HEK293 (cell line): ENCODE results near the gene CHPT1.
A peak's percentile ranks its signal among the peaks of the same experiment; 100 is the strongest.

Source experiments
- CTCF ChIA-PET: fragments of 350-600 bp; formaldehyde crosslinking; extraction: SDS; loops from one replicate; lab custom pipeline; 2021; ENCODE audit warnings: antibody characterized with exemption; lab: Yijun Ruan, JAX
- POLR2A ChIA-PET: fragments of 300-600 bp; formaldehyde crosslinking; extraction: SDS; loops from one replicate; lab custom pipeline; 2020; ENCODE audit warnings: antibody characterized with exemption, inconsistent platforms; lab: Yijun Ruan, JAX
- H3K27ac ChIP-seq: fragments of 200-500 bp; sonication (Bioruptor generic); 2 replicates; pipeline ENCODE4 v1.5.1; 2014; ENCODE audit warnings: low read depth, low read length, control low read depth, inconsistent platforms; ENCODE audit errors: extremely low read depth
- H3K36me3 ChIP-seq, 2 experiments: fragments of 200-500 bp in 1 of 2; sonication (Bioruptor generic) in 1 of 2; 1 replicate in 1 of 2; 2 replicates in 1 of 2; pipeline ENCODE4 v1.5.1; 2014 to 2017; ENCODE audit warnings: inconsistent platforms in 2 of 2, low read length in 2 of 2; ENCODE audit not compliant: control insufficient read depth in 2 of 2, insufficient read depth in 1 of 2
- H3K4me1 ChIP-seq: fragments of 200-500 bp; sonication (Bioruptor generic); 2 replicates; pipeline ENCODE4 v1.5.1; 2014; ENCODE audit warnings: mild to moderate bottlenecking, low read length, inconsistent platforms; ENCODE audit not compliant: control insufficient read depth, insufficient read depth
- H3K4me3 ChIP-seq: 2 replicates; pipeline ENCODE4 v1.5.1; 2011; ENCODE audit warnings: low read depth, mild to moderate bottlenecking, control low read depth, low read length, moderate library complexity
- H3K9me3 ChIP-seq: fragments of 200-500 bp; sonication (Bioruptor generic); 2 replicates; pipeline ENCODE4 v1.5.1; 2014; ENCODE audit warnings: low read depth, low read length, inconsistent platforms; ENCODE audit not compliant: control insufficient read depth, insufficient read depth
- ATF2 ChIP-seq: fragments of 450-650 bp; formaldehyde crosslinking; IDR thresholded peaks from 2 replicates; pipeline ENCODE4 v1.5.1; 2016; ENCODE audit warnings: missing biosample characterization, missing genetic modification characterization, low read depth
- BCL11A ChIP-seq: fragments of 450-650 bp; formaldehyde crosslinking; IDR thresholded peaks from 2 replicates; pipeline ENCODE4 v1.5.1; 2016; ENCODE audit warnings: low read depth, missing biosample characterization, missing genetic modification characterization
- RBAK ChIP-seq: fragments of 450-650 bp; formaldehyde crosslinking; IDR thresholded peaks from 2 replicates; pipeline ENCODE4 v1.5.1; 2016; ENCODE audit warnings: missing biosample characterization, missing genetic modification characterization
- SP2 ChIP-seq: fragments of 450-650 bp; formaldehyde crosslinking; IDR thresholded peaks from 2 replicates; pipeline ENCODE4 v1.5.1; 2016; ENCODE audit warnings: missing biosample characterization, missing genetic modification characterization
- ZNF121 ChIP-seq: fragments of 450-650 bp; formaldehyde crosslinking; IDR thresholded peaks from 2 replicates; pipeline ENCODE4 v1.5.1; 2016; ENCODE audit warnings: missing biosample characterization, missing genetic modification characterization
- ZNF239 ChIP-seq: fragments of 450-650 bp; formaldehyde crosslinking; IDR thresholded peaks from 2 replicates; pipeline ENCODE4 v1.5.1; 2016; ENCODE audit warnings: missing biosample characterization, missing genetic modification characterization
- ZNF26 ChIP-seq: fragments of 450-650 bp; formaldehyde crosslinking; IDR thresholded peaks from 2 replicates; pipeline ENCODE4 v1.5.1; 2016; ENCODE audit warnings: missing biosample characterization, missing genetic modification characterization
- ZNF324 ChIP-seq: fragments of 450-650 bp; formaldehyde crosslinking; IDR thresholded peaks from 2 replicates; pipeline ENCODE4 v1.5.1; 2016; ENCODE audit warnings: missing biosample characterization, missing genetic modification characterization
- ZNF350 ChIP-seq: fragments of 450-650 bp; formaldehyde crosslinking; IDR thresholded peaks from 2 replicates; pipeline ENCODE4 v1.5.0; 2017; ENCODE audit warnings: missing biosample characterization, mild to moderate bottlenecking, missing genetic modification characterization
- ZNF354C ChIP-seq: fragments of 450-650 bp; formaldehyde crosslinking; IDR thresholded peaks from 2 replicates; pipeline ENCODE4 v1.5.1; 2016; ENCODE audit warnings: missing biosample characterization, missing genetic modification characterization, low read depth, borderline replicate concordance
- ZNF404 ChIP-seq: fragments of 450-650 bp; formaldehyde crosslinking; IDR thresholded peaks from 2 replicates; pipeline ENCODE4 v1.5.1; 2017; ENCODE audit warnings: missing biosample characterization, missing genetic modification characterization
- ZNF514 ChIP-seq: fragments of 450-650 bp; formaldehyde crosslinking; IDR thresholded peaks from 2 replicates; pipeline ENCODE4 v1.5.1; 2016; ENCODE audit warnings: missing biosample characterization, missing genetic modification characterization
- ZNF558 ChIP-seq: fragments of 450-650 bp; formaldehyde crosslinking; IDR thresholded peaks from 2 replicates; pipeline ENCODE4 v1.5.1; 2016; ENCODE audit warnings: missing biosample characterization, missing genetic modification characterization
- ZNF639 ChIP-seq: fragments of 450-650 bp; formaldehyde crosslinking; IDR thresholded peaks from 2 replicates; pipeline ENCODE4 v1.5.1; 2016; ENCODE audit warnings: missing biosample characterization, missing genetic modification characterization
- ZNF658 ChIP-seq: fragments of 450-650 bp; formaldehyde crosslinking; IDR thresholded peaks from 2 replicates; pipeline ENCODE4; 2016; ENCODE audit warnings: missing biosample characterization, missing genetic modification characterization
- ZNF670 ChIP-seq: fragments of 450-650 bp; formaldehyde crosslinking; IDR thresholded peaks from 2 replicates; pipeline ENCODE4 v1.5.1; 2016; ENCODE audit warnings: missing biosample characterization, missing genetic modification characterization, low read depth
- ZNF707 ChIP-seq: fragments of 450-650 bp; formaldehyde crosslinking; IDR thresholded peaks from 2 replicates; pipeline ENCODE4 v1.5.1; 2016; ENCODE audit warnings: missing biosample characterization, missing genetic modification characterization
- ZNF843 ChIP-seq: fragments of 450-650 bp; formaldehyde crosslinking; IDR thresholded peaks from 2 replicates; pipeline ENCODE4 v1.5.1; 2016; ENCODE audit warnings: missing biosample characterization, missing genetic modification characterization
- ZSCAN5A ChIP-seq: fragments of 450-650 bp; formaldehyde crosslinking; IDR thresholded peaks from 2 replicates; pipeline ENCODE4 v1.5.1; 2016; ENCODE audit warnings: missing biosample characterization, missing genetic modification characterization

Gene CHPT1

GRCh38 chr12:101738920-101739665 lies 41.7 kb downstream of the CHPT1 start, which contains the start of gene SYCP3:
TSS of gene SYCP3 (minus strand) at chr12:101739462. CDS start at chr12:101737935, 1,527 bp downstream.
- Histone ChIP-seq H3K4me3 (no peak within 1 kb of the TSS), H3K9me3 (no peaks in the 10 kb centered on the region), H3K27ac (no peak within 1 kb of the TSS), H3K4me1 (no peaks in the 10 kb centered on the region), H3K36me3 (peaks cover 10 to 23% of the 10 kb centered on the region in 2 experiments; a peak in 2 of 3 replicates)
- ChIA-PET CTCF (no interaction called here), POLR2A (no interaction called here)
- TF ChIP-seq ZNF26 (tag by site-specific recombination) (no peak), RBAK (no peak), ZNF354C (tag by site-specific recombination) (no peak), ZNF639 (tag by site-specific recombination) (no peak), ZSCAN5A (tag by site-specific recombination) (no peak), ZNF707 (tag by site-specific recombination) (no peak), ZNF239 (no peak), ZNF843 (tag by site-specific recombination) (no peak), ZNF658 (tag by site-specific recombination) (no peak), ZNF558 (tag by site-specific recombination) (no peak), ZNF324 (tag by site-specific recombination) (no peak), ZNF350 (no peak), BCL11A (no peak), ZNF514 (tag by site-specific recombination) (no peak), SP2 (no peak)
- TF ChIP-seq, all 188 proteins: peak for 0

GRCh38 chr12:101740566-101740965 lies 43.1 kb downstream of the CHPT1 start:
- CTCF ChIA-PET, result no interaction called here
- POLR2A ChIA-PET, result interaction anchor here (0.7 kb wide), 1 partner anchor 89 kb away, joined by 4 read pairs; no protein-coding TSS in a partner anchor
- TF ChIP-seq ZNF404, result no peak
- TF ChIP-seq ATF2, result no peak
- no peak for TF ChIP-seq ZNF670 (tag by site-specific recombination)
- TF ChIP-seq ZNF121 (tag by site-specific recombination), result peak; percentile 36; the same call in 1 of the 2 replicates
- Histone ChIP-seq H3K4me1 (no peaks in the 10 kb centered on the region), H3K36me3 (peaks cover 8 to 34% of the 10 kb centered on the region in 2 experiments; a peak in 2 of 3 replicates), H3K9me3 (no peaks in the 10 kb centered on the region), H3K27ac (no peak overlapping the region), H3K4me3 (no peak overlapping the region)
